ENCODE results near the gene ZNF136. TPM values are rescaled to one million over a fixed set of nuclear protein-coding genes. Genes with fewer than 3 reads are reported as not detected.

ZNF136 gene
- total RNA-seq, 4 donors from 2014 or later: 5.4 to 14.5 (median 11.2) TPM

DNA sequence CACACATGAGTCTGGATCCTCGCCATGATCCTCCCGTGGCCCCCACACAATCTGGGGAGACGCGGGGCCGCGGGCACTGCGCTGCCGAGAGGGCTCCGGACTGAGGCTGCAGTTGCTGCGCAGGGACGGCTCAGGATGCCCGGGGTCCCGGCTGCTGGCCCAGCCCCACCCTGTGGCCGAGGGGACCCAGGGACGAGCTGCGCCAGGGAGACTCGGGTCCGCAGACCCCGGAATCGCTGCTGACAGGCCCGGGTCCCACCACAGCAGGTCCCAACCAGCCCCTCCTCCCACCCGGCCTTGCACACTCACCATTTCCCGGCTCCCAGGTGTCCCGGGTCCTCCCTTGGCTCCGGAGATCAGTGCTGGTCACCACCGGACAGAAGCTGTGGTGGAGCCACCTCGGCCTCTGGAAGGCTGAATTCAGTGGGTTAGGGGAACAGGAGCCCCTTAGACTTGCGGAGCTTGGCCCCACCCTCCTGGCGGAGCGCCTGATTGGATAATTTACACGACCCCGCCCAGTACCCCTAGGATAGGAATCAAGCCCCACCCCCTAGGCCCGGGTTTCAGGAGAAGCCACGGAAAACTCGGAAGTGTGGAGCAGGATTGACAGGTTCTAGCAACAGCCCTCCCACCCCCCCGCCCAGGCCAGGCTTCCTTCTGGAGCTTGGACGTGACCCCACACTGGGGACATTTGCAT is 74.4 kb downstream of the ZNF136 start:
- TF ChIP-seq CTCF (IDR thresholded peaks at IDR 0.05): no peak
- no peak for TF ChIP-seq POLR2A (IDR thresholded peaks at IDR 0.05)
- DNase-seq (ENCODE audit: low spot score in 2 of 2): no peak
- intact Hi-C loops (cut with DNase I; ENCODE audit: low total_unique reads): no loop called here
- no peak overlapping the region for H3K4me3 ChIP-seq (ENCODE audit: low read depth, poor library complexity, severe bottlenecking)
- 94% methylated on average over 25 to 34 of the region's 37 CpGs for WGBS, 2 donors

Other genes starting within 250 kb of the ZNF136 start
- 10 to 100 TPM; 11.9 to 19.3 (median 16.4) TPM for gene ZNF700, start 238.0 kb upstream of the ZNF136 start, total RNA-seq
- 1 to 10 TPM; 1.9 to 7.8 (median 4.3) TPM for gene ZNF763, start 198.1 kb upstream of the ZNF136 start, total RNA-seq
- 10 to 100 TPM in 2 of 4 donors, 1 to 10 TPM in 2; 8.8 to 13.9 (median 10.1) TPM for gene ZNF433, start 127.4 kb upstream of the ZNF136 start, total RNA-seq
- gene ZNF878, start 110.1 kb upstream of the ZNF136 start, total RNA-seq: under 1 TPM in 1 of 4 donors, not detected in 3; 0.29 TPM
- 10 to 100 TPM; 10.1 to 20.8 (median 14.6) TPM for gene ZNF844, start 98.4 kb upstream of the ZNF136 start, total RNA-seq
- 1 to 10 TPM; 1.5 to 6.1 (median 4.0) TPM for gene ZNF20, start 22.7 kb upstream of the ZNF136 start, total RNA-seq
- gene ZNF625, start 6.4 kb upstream of the ZNF136 start, total RNA-seq: 1 to 10 TPM; 1.6 to 9.2 (median 4.0) TPM
- gene ZNF44, start 131.8 kb downstream of the ZNF136 start, total RNA-seq: 10 to 100 TPM in 3 of 4 donors, 1 to 10 TPM in 1; 8.8 to 15.6 (median 13.0) TPM
- 10 to 100 TPM in 1 of 4 donors, 1 to 10 TPM in 3; 3.1 to 16.9 (median 5.6) TPM for gene ZNF563, start 170.5 kb downstream of the ZNF136 start, total RNA-seq
- 1 to 10 TPM; 1.3 to 3.0 (median 1.8) TPM for gene ZNF442, start 202.6 kb downstream of the ZNF136 start, total RNA-seq
- gene ZNF799, start 238.2 kb downstream of the ZNF136 start, total RNA-seq: 1 to 10 TPM; 3.1 to 5.4 (median 4.3) TPM